Tibial artery (tissue), 4 donors: ENCODE measurements around the gene LYSMD3.

Source experiments
- DNase-seq, 2 donors: peaks; one replicate each; pipeline ENCODE4 v3.0.0-alpha.2; 2019
- H3K27ac ChIP-seq, 2 donors: fragments of 200-600 bp; sonication (generic) in 1 of 2; 1 replicate in 1 of 2; 2 replicates in 1 of 2; pipeline ENCODE4 v1.5.1; 2018 to 2019; ENCODE audit warnings: mild to moderate bottlenecking in 1 of 2
- H3K27me3 ChIP-seq, 2 donors: fragments of 200-600 bp; sonication (generic) in 1 of 2; one replicate each; pipeline versions ENCODE4 v1.5.1 to v1.6.0; 2016 to 2019
- H3K36me3 ChIP-seq, 3 donors: fragments of 200-600 bp; sonication (generic) in 2 of 3; one replicate each; pipeline ENCODE4 v1.5.1; 2016 to 2019; ENCODE audit warnings: mild to moderate bottlenecking in 2 of 3
- H3K4me1 ChIP-seq, 4 donors: fragments of 200-600 bp; sonication (generic) in 2 of 4; 1 replicate in 3 of 4; 2 replicates in 1 of 4; pipeline ENCODE4 v1.5.1; 2016 to 2019
- H3K4me3 ChIP-seq, 2 donors: fragments of 200-600 bp; sonication (generic) in 1 of 2; 1 replicate in 1 of 2; 2 replicates in 1 of 2; pipeline ENCODE4 v1.5.1; 2018 to 2019; ENCODE audit warnings: mild to moderate bottlenecking in 2 of 2
- H3K9me3 ChIP-seq, 3 donors: fragments of 200-600 bp; sonication (generic) in 1 of 3; one replicate each; pipeline ENCODE4 v1.5.1; 2016 to 2019
- intact Hi-C: fragments of 100-400 bp; cut with DNase I; formaldehyde crosslinking; loops from one replicate; pipeline ENCODE4 v1.15.0; 2023; ENCODE audit warnings: low total_unique reads
- TF ChIP-seq, protein P1 (sequence below), 2 experiments: fragments of 200-600 bp in 1 of 2; fragments of 450-650 bp in 1 of 2; IDR thresholded peaks; one replicate each; pipeline ENCODE4 v1.5.1; 2017 to 2019; ENCODE audit warnings: antibody characterized with exemption in 2 of 2, mild to moderate bottlenecking in 1 of 2, moderate library complexity in 1 of 2

Gene LYSMD3

DNA sequence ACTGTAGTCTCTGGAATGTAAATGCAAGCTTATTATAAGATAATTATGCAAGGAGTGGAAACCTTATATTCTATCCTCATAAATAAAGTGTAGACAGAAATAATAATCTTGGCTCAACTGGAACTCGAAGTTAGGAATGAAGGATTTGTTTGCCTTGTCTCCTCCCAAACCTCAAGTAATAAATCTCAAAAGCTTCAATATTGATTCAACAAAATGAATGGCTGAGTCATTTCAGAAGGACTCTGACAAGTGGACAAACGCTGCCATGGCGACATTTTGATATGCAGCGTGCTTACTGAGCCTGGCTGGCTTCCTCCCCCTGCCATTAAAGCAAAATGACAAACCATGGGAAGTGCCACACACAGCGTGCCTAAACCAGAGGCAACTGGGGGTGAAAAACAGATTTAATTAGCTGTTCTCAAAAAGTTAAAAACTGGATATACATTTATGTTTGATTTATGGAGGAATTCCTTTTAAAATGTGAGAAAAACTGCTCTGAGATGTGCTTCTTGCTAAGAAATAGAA is 18.7 kb upstream of the LYSMD3 start:
- peaks cover 0 to 6% (median 0%) of the 10 kb centered on the region in 4 donors for H3K4me1 ChIP-seq
- DNase-seq, result no peak
- H3K36me3 ChIP-seq, result no peaks in the 10 kb centered on the region
- H3K4me3 ChIP-seq, result no peak overlapping the region
- TF ChIP-seq, protein P1, sequence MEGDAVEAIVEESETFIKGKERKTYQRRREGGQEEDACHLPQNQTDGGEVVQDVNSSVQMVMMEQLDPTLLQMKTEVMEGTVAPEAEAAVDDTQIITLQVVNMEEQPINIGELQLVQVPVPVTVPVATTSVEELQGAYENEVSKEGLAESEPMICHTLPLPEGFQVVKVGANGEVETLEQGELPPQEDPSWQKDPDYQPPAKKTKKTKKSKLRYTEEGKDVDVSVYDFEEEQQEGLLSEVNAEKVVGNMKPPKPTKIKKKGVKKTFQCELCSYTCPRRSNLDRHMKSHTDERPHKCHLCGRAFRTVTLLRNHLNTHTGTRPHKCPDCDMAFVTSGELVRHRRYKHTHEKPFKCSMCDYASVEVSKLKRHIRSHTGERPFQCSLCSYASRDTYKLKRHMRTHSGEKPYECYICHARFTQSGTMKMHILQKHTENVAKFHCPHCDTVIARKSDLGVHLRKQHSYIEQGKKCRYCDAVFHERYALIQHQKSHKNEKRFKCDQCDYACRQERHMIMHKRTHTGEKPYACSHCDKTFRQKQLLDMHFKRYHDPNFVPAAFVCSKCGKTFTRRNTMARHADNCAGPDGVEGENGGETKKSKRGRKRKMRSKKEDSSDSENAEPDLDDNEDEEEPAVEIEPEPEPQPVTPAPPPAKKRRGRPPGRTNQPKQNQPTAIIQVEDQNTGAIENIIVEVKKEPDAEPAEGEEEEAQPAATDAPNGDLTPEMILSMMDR (IDR thresholded peaks at IDR 0.05), result no peak
- peaks cover 0 to 13% of the 10 kb centered on the region in 2 donors for H3K27me3 ChIP-seq
- H3K27ac ChIP-seq, result no peak overlapping the region
- intact Hi-C loops, result no loop called here
- H3K9me3 ChIP-seq, result no peaks in the 10 kb centered on the region

DNA sequence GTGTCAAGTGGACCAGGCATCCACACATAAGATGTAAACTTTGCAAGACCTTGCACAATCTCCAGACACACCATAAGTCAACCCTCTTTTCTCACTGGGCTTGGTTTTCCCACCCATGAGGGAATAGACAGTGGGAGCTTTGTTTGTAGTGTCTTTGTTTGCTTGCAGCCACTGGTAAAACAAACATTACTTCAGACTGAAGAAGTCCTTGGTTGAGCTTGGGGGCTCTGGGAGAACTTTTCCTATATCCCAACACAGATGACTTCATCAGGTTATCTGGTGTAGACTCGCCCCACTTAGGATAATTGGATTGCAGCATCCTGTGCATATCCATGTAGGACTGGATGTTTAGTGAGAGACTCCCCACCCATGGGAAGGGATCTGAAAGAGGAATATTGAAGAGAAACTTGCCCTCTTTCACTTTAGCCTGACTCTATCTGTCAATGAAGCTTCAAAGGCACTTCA is 17.7 kb upstream of the LYSMD3 start:
- DNase-seq, result no peak
- Histone ChIP-seq H3K36me3 (no peaks in the 10 kb centered on the region), H3K4me1 (peaks cover 0 to 6% (median 0%) of the 10 kb centered on the region in 4 donors), H3K27ac (no peak overlapping the region), H3K27me3 (peaks cover 0 to 10% of the 10 kb centered on the region in 2 donors), H3K9me3 (no peaks in the 10 kb centered on the region), H3K4me3 (no peak overlapping the region)
- TF ChIP-seq, protein P1 (IDR thresholded peaks at IDR 0.05), result no peak
- intact Hi-C loops, result no loop called here

DNA sequence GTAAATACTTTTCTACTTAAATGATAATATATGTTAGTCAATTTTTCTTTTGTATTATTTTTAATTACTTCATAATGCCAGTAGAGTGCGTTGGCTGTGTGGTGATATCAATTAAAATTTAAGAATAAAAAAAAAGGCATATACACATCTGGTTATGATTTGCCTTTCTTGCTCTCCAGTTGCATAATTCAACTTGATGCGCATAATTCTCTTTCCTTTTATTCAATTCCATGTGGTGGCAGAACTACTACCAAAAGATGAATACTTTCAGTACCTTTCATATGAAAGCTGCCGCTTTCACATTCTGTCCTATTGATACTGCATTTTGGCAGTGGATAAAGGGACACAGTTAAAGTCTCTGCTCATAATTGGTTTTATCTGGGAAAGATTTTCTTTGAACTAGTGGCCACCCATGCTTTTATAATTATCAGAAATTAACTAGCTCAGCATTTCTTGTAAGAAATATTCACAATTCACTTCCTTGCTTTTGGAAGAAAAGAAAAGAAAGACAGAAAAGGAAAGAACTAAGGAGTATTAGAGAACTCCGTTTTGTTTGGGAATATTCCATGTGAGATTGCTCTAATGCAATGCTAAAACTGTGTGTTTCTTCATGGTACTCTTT is 16.9 kb upstream of the LYSMD3 start:
- H3K36me3 ChIP-seq, result no peaks in the 10 kb centered on the region
- H3K9me3 ChIP-seq, result no peaks in the 10 kb centered on the region
- TF ChIP-seq, protein P1 (IDR thresholded peaks at IDR 0.05), result no peak
- H3K4me3 ChIP-seq, result no peak overlapping the region
- H3K27me3 ChIP-seq, result peaks cover 0 to 10% of the 10 kb centered on the region in 2 donors
- H3K4me1 ChIP-seq, result peaks cover 0 to 6% (median 0%) of the 10 kb centered on the region in 4 donors
- intact Hi-C loops, result no loop called here
- no peak for DNase-seq
- no peak overlapping the region for H3K27ac ChIP-seq

DNA sequence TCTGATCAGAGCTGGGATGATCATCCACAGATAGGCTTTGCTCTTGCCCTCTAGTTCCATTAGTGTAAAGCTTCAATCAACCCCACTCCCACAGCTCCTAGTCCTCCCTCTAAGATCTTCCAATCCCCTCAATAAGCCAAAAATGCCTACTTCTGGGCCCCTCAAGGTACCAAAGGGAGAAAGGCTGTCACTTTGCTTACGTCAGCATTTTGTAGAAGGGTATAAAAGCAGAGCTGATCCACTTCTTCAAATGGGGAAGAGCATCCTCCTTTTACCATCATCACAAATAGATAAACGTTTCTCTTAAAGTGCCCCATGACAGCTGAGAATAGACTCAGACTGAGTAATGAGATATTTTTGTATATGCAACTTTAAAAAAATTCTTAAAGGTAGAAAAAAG is 16.1 kb upstream of the LYSMD3 start:
- H3K27ac ChIP-seq, result no peak overlapping the region
- no peak for DNase-seq
- H3K4me1 ChIP-seq, result peaks cover 0 to 6% (median 0%) of the 10 kb centered on the region in 4 donors
- peaks cover 0 to 10% of the 10 kb centered on the region in 2 donors for H3K27me3 ChIP-seq
- H3K4me3 ChIP-seq, result no peak overlapping the region
- H3K9me3 ChIP-seq, result no peaks in the 10 kb centered on the region
- no peaks in the 10 kb centered on the region for H3K36me3 ChIP-seq
- TF ChIP-seq, protein P1 (IDR thresholded peaks at IDR 0.05), result no peak
- intact Hi-C loops, result no loop called here

DNA sequence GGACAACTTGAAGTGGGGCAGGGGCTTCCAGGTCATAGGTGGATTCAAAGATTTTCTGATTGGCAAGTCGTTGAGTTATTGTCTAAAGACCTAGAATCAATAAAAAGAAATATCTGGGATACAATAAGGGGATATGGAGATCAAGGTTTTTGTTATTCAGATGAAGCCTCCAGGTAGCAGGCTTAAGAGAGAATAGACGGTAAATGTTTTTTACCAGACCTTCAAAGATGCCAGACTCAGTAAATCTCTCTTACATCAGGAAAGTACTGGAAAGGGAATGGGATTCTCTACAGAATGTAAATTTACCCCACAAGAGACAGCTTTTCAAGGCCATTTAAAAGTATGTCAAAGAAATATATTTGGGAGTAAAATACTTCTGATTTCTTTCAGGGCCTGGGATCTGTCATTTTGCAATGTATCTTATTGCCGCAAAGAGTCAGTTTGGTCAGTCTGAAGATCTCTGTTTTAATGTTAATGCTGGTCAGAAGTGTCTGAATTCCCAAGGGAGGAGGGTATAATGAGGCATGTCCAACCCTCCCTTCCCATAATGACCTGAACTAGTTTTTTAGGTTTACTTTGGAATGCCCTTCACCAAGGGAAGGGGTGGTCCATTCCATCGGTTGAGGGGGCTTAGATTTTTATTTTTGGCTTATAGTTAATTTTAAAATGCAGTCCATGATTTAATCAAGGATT is 13.6 kb upstream of the LYSMD3 start:
- Histone ChIP-seq H3K4me1 (peaks cover 0 to under 1% (median 0%) of the 10 kb centered on the region in 4 donors), H3K9me3 (no peaks in the 10 kb centered on the region), H3K27ac (no peak overlapping the region), H3K27me3 (peaks cover 0 to 3% of the 10 kb centered on the region in 2 donors), H3K4me3 (no peak overlapping the region), H3K36me3 (no peaks in the 10 kb centered on the region)
- TF ChIP-seq, protein P1 (IDR thresholded peaks at IDR 0.05), result no peak
- intact Hi-C loops, result no loop called here
- DNase-seq, result no peak
